COLO668 (cell line): ENCODE measurements around the gene ADCY9.
"Not testable (repeated sequence)": the region's sequence is repeated elsewhere in the genome, so short reads cannot be mapped to it uniquely, and the experiment has no call there.

Source experiments
- DNase-seq: peaks from one replicate; lab custom pipeline; 2025; ENCODE audit not compliant: unreplicated experiment; lab: John Stamatoyannopoulos, UW

Gene ADCY9

DNA sequence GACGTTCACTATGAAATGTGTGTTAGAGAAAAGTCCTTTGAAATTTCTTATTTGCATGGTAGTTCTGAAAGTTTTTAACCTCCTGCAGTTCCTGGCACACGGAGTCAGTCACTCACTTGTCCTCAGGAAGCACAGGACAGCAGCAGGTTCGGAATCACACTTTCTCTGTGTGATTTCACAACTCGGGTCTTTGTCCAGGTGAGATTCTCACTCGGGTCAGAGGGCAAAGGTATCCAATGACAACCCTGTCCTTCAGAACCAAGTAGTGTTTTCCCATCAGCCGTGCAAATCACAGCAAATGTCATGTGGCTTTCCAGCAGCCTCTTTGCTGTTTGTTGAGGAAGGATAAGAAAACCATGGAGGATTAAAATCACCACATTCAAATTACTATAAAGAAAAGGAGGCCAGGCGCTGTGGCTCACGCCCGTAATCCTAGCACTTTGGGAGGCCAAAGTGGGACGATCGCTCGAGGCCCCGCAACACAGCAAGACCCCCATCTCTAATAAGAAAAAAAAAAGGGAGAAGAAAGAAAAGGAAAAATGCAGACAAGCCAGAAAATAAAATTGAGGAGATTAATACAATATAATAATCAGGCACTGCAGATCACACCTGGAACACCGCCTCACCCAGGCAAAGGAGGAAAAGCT, 22.0 kb downstream of the ADCY9 start:
- no peak for DNase-seq

DNA sequence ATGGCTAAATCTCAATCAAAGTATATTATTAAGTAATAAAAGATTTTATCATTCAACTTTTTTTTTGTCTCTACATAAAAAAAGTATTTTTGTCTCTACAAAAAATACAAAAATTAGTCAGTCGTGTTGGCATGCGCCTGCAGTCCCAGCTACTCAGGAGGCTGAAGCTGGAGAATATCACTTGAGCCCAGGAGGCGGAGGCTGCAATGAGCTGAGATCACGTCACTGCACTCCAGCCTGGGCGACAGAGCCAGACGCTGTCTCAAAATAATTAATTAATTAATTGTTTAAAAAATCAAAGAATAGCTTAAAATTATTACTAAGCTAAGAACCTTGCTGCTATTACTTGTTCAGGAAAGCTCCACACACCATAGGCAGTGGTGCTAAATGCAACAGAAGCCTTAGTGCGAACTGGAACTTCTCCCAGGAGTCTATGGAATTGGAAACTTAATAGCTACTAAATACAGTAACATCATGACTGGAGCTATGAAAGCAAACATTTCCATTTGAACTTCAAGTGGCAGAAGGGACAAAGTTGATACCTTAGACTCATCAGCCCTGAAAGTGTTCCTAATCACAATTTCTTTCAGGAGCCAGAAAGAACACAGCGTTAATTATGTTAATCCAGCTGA, 22.6 kb downstream of the ADCY9 start:
- DNase-seq, result no peak

DNA sequence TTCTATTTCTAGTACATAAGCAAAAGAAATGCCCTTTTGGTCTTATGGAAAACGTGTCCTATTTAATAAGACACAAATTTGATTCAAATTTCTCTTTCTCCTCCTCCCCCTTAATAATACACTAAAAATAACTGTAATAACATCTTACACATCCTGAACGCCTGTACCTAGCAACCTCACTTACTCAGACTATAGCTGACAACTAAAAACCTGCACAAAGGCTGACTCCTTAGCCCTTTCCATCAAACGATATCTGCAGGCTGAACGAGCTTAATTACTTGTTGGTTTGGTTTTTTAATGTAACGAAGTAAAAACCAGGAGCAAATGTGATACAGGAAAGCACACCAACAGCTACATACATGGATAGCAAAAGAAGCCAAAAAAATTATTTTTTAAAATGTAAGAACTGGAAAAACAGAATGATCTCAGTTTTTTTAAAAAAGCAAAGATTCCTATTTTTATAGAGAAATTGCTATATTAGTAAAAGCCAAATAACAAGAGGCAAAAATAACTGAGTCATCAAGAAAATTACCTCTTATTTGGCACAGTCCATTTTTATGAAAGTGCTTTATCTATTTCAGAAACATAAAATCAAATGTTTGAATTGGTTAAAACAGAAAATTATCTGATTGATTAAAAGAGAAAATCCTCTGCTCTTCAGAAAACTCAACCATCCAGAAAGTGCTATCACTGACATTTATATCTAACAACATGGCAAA, 23.5 kb downstream of the ADCY9 start:
- no peak for DNase-seq

DNA sequence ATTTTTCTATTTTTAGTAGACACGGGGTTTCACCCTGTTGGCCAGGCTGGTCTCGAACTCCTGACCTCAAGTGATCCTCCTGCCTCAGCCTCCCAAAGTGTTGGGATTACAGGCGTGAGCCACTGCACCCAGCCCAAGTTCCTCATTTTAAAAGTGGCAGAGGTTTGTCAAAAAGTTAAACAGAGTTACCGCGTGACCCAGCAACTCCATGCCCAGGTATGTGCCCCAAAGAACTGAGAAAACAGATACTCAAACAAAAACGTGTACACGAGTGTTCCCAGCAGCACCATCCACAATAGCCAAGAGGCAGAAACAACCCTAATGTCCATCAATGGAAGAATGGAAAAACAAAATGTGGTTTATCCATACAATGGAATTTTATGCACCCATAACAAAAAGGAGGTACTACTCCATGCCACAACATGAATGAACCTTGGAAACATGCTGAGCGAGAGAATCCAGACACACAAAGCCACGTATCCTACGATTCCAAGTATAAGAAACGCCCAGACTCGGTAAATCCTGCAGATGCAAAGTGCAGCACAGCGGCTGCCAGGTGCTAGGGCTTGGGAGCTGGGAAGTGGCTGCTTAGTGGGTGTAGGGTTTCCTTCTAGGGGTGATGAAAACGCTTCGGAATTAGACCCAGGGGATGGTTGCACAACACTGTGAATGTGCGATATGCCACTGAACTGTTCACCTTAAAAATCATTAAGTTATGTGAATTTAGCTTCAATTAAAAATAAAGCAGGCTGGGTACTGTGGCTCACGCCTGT, 24.8 kb downstream of the ADCY9 start:
- no peak for DNase-seq

DNA sequence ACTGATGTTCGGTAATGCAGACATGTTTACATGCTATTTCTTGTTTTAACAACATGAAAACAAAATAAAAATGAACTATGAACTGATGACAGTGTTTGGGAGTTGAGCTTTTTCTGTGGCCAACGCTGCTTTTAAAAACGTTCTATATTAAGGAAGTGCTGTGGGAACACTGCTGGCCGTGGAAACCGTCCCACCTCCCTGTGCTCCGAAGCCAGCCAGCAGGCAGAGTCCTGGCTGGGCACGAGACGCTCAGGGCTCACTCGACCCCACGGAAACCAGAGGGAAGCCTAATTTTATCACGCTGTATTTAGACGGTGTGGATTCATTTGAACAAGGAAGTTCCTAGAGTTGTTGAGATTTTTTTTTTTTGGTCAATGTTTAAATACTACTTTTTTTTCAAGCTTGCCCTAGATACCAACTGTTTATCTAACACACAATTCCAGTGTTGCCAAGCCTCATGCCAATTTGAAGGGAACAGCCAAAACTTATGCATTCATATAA, 25.8 kb downstream of the ADCY9 start:
- no peak for DNase-seq

DNA sequence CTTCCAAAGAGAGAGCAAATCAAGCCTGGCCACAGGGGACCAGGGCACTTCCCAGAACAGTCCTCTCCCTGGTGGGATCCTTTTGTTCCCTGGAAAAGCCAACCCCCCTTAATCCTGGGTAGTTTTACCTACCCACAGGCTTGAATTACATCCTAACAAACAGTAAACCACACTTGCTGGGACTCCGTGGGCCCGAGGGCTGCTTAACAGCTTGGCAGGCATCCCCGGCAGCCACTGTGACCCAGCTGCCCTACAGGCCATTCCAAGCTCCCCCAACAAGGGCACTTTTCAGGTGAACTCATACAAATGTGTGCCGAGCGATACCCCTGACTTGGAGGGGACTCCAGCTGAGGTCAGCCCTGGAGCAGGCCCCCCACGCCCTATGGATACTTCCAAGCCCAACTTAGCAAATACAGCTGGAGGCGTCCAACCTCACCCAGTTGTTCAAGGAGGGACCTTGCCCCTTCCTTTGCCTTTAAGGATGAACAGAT, 26.4 kb downstream of the ADCY9 start:
- DNase-seq, result no peak

DNA sequence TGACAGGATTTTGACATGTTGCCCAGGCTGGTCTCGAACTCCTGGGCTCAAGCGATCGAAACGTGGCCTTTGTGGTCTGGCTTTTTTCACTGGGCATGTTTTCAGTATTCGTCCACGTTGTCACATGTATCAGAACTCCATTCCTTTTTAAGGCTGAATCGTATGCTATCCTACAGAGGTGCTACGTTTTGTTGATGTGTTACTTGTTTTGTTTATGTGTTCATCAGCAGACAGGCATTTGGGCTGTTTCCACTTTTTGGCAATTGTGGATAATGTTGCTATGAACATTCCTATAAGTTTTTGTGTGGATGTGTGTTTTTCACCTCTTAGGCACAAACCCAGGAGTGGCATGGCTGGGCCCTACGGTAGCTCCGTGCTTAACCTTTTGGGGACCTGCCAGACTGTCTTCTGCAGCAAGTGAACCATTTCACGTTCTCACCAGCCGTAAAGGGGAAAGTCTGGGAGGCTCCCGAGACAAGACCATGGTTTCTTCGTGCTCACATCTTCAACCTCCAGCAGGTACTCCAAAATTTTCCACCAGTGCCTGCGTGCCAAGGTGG, 26.9 kb downstream of the ADCY9 start:
- DNase-seq, result no peak

DNA sequence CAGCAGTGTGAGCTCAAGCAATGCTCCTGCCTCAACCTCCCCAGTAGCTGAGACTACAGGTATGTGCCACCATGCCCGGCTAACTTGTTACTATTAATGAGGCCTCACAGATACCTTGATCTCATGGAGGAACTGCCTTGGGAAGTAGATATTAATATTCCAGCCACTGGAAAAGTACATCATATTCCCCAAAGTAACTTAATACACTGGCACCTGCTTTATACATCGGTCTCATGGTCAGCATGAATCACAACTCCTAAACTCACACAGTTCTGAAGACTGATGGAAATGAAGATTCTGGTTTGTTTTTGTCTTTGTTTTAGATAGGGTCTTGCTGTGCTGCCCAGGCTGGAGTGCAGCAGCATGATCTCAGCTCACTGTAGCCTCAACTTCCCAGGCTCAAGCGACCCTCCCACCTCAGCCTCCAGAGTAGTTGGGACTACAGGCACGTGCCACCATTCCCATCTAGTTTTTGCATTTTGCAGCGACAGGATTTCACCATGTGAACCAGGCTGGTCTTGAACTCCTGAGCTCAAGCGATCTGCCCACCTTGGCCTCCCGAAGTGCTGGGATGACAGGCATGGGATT, 28.2 kb downstream of the ADCY9 start:
- no peak for DNase-seq

DNA sequence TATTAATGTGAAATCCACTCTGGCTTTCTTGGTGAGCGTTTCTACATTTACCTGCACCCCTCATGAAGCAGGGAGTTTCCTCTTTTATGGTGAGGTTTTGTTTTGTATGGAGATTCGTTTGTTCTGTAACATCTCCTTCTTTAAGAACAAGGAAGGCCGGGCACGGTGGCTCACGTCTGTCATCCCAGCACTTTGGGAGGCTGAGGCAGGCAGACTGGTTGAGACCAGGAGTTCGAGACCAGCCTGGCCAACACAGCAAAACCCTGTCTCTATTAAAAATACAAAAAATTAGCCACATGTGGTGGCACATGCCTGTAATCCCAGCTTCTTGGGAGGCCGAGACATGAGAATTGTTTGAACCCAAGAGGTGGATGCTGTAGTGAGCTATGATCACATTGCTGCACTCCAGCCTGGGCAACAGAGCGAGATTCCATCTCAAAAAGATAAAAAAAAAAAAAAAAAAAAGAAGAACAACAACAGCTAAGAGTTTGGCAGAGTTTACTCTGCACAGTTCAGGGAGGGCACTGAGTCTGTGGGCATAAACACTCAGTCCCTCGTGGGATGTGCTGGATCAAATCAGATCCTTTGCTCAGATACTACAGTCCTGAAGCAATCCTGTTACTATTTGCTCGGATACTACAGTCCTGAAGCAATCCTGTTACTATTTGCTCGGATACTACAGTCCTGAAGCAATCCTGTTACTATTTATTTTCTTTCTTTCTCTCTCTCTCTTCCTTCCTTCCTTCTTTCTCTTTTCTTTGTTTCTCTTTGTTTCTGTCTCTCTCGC, 28.9 kb downstream of the ADCY9 start:
- DNase-seq, result no peak

DNA sequence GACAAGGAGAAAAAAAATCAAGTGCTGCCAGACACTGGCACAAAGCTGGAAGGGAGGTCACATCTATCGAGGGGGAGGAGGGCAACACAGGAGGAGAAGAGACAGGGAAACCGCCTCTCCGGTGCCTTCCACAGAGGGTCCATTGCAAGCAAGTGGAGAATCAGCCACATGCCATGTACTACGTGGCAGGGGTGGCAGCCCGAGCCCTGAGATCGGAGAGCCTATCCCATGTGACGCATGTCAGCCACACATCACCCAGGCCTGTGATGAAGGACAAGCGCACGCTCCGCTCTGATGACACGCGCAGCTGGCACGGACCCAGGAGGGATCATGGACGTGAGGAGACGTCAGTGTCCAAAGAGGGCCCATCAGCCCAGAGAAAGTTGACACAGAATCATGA, 30.1 kb downstream of the ADCY9 start:
- DNase-seq, result no peak

DNA sequence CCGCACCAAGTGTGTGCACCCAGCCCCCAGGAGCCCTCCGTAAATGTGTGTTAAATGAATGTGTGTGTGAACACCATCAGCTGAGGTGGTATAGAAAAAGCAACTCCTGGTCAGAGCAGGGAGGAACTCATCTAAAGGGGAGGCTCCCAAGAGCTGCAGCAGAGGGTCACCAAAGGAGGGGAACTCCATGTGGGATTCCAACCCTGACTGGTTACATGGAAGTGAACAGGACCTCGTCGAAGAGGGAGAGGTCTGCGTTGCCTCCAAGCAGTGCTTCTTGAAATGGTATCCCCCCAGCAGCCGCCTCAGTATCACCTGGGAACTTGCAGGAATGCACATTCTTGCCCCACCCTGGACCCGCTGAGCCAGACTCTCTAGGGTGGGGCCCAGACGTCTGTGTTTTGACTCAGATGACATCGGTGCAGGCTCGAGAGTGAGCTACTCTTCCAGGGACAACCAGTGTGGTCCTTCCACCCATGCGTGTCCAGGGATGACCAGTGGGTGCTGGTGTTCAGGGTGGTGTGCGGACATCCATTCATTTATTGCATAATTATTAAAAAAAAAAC, 30.8 kb downstream of the ADCY9 start:
- DNase-seq, result no peak

DNA sequence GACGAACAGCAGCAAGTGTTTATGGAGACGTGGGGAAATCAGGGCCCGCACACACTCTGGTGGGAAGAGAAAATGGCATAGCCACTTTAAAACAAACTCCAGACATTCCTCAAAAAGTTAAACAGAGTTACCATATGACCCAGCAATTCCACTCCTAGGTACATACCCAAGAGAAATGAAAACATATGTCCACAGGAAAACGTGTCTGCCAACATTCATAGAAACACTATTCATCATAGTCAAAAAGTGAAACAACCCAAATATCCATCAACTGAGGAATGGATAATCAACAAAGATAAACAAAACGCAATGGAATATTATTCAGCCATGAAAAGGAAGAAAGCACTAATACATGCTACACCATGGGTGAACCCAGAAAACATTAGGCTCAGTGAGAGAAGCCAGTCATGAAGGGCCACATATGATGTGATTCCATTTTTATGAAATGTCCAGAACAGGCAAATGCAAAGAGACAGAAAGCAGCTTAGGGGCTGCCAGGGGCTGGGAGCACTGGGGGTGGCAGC, 32.8 kb downstream of the ADCY9 start:
- DNase-seq, result no peak

DNA sequence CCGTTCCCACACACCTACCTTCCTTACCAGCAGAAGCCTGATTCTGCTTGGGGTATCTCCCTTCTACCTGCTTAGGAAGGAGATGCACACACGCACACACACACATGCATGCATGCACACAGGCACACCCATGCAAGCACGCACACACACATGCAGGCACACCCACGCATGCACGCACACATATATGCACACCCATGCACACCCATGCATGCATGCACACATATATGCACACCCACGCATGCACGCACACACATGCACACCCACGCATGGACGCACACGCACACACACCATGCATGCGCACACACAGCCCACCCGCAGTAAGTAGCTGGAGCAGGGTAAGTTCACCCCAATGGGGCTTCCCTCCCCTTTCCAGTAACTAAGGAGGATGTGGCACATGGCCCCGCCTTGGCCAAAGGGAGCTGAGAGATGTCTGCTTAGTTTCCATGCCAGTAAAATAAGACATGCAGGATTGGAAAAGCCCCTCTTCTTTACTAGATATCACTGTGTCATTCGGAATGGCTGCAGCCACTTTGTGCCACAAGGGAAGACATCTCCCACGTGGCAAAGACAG, 33.7 kb downstream of the ADCY9 start:
- DNase-seq, result no peak

DNA sequence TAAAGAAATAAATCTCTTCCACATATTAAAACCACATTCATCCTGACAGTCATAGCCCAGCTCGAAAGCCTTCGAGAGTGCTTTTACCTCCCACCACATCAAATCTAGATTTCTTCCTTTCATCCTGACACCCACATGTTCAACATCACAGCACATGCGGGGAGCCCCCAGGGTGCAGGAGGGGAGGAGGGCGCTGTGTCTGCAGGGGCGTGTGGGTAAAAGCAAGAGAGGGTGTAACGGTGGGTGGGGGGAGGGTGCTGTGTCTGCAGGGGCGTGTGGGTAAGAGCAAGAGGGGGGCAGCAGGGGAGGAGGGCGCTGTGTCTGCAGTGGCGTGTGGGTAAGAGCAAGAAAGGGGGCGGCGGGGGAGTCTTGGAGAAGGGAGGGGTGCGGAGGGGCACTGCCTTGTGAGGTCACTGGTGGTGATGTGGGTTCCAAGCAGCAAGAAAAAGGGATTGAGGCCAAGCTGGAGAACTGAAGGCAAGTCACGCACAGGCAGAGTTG, 34.7 kb downstream of the ADCY9 start:
- DNase-seq, result no peak

DNA sequence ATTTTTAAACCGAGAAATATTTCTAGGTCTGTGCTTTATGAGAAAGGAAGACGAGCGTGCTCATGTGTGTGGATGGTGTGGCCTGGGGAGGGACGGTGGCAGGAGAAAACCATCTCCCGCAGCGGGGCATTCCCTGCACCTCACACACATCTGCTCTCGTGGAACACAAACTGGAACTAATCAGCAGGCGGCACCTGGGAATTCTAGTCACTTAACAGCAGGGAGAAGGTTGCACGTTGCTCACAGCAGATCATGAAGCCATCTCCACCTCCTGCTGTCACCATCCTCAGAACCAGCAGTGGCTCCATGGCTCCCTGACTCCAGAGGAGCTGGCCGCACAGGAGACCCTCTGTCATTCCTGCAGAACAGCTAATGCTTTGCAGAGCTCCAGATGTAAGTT, 35.2 kb downstream of the ADCY9 start:
- DNase-seq, result no peak

DNA sequence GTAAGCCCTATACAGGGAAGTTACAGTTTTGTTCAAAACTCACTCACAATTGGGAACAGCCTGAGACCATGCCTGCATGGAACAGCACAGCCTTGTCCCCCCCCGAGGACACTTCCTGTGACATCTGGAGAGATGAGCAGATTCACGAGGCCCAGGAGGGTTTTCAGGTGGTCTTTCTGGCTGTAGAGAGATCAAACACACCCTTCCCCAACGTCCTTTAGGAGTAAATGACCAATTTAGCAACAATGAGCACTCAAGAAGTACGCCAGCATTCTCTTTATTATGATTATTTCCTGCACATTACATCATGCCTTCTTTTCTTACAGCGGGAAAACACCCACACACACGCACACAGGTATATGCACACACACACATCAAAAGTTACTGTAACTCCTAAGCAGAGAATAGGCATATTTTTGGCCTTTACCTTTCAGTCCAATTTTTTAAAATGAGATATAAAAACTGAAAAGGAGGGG, 39.0 kb downstream of the ADCY9 start:
- DNase-seq, result no peak

DNA sequence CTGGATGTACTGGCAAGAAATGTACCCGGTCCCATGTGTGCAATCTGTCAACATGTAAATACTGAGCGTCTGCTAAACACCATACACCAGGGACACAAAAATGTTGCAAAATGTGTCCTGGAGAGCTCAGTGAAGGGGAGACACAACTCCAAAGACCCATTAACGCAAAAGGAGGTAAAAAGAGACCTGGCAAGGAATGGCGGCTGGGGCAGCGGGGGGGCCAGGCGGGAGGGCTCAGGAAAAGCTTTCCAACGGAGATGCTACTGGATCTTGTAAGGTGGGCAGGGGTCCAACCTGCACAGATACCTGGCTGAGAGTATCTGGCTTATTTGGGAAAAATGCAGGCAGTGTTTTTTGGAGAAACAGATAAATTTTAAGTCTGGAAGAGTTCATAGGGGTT, 40.7 kb downstream of the ADCY9 start:
- DNase-seq, result no peak

DNA sequence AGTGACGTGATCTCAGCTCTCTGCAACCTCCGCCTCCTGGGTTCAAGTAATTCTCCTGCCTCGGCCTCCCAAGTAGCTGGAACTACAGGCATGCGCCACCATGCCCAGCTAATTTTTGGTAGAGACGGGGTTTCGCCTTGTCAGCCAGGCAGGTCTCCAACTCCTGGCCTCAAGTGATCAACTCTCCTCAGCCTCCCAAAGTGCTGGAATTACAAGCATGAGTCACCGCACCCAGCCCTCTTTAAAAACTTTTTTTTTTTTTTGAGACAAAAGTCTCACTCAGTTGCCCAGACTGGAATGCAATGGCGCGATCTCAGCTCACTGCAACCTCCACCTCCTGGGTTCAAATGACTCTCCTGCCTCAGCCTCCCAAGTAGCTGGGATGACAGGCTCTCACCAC, 43.1 kb downstream of the ADCY9 start:
- DNase-seq, result not testable (repeated sequence)
